Smooth muscle cell (in vitro differentiated cells): Measurements from ENCODE around the gene UPF2. TPM values are rescaled to one million over a fixed set of nuclear protein-coding genes. Genes with fewer than 3 reads are reported as not detected.

Experiments used
- DNase-seq: peaks from one replicate; lab custom pipeline; 2025; ENCODE audit not compliant: unreplicated experiment; lab: John Stamatoyannopoulos, UW
- H2AFZ ChIP-seq: fragments of 200-600 bp; sonication (generic); 2 replicates; pipeline ENCODE4 v1.6.0; 2016; ENCODE audit warnings: antibody characterized with exemption, low read depth, mild to moderate bottlenecking
- H3F3A ChIP-seq: fragments of 200-600 bp; sonication (generic); 2 replicates; pipeline ENCODE4 v1.6.0; 2017; ENCODE audit warnings: antibody characterized with exemption, low read depth
- H3K27ac ChIP-seq: fragments of 200-600 bp; sonication (generic); 2 replicates; pipeline ENCODE4 v1.5.1; 2016; ENCODE audit warnings: low read depth, mild to moderate bottlenecking
- H3K27me3 ChIP-seq: fragments of 200-600 bp; sonication (generic); 2 replicates; pipeline ENCODE4 v1.6.1; 2016; ENCODE audit warnings: low read depth, mild to moderate bottlenecking
- H3K36me3 ChIP-seq: fragments of 200-600 bp; sonication (generic); 2 replicates; pipeline ENCODE4 v1.5.1; 2016; ENCODE audit warnings: low read depth
- H3K4me1 ChIP-seq: fragments of 200-600 bp; sonication (generic); 2 replicates; pipeline ENCODE4 v1.5.1; 2016; ENCODE audit warnings: low read depth
- H3K4me2 ChIP-seq: fragments of 200-600 bp; sonication (generic); 2 replicates; pipeline ENCODE4 v1.6.0; 2016; ENCODE audit warnings: mild to moderate bottlenecking
- H3K4me3 ChIP-seq: fragments of 200-600 bp; sonication (generic); 2 replicates; pipeline ENCODE4 v1.5.1; 2016; ENCODE audit warnings: mild to moderate bottlenecking
- H3K79me2 ChIP-seq: fragments of 200-600 bp; sonication (generic); 2 replicates; pipeline ENCODE4 v1.6.0; 2016; ENCODE audit warnings: low read depth, mild to moderate bottlenecking
- H3K9ac ChIP-seq: fragments of 200-600 bp; sonication (generic); 2 replicates; pipeline ENCODE4 v1.6.0; 2016; ENCODE audit warnings: low read depth
- H3K9me3 ChIP-seq: fragments of 200-600 bp; sonication (generic); replicated peaks from 2 replicates; pipeline ENCODE4 v1.5.1; 2016; ENCODE audit warnings: low read depth
- H4K20me1 ChIP-seq: fragments of 200-600 bp; sonication (generic); 2 replicates; pipeline ENCODE4 v1.6.0; 2016; ENCODE audit warnings: low read depth
- CTCF ChIP-seq: fragments of 200-600 bp; sonication (generic); IDR thresholded peaks from 2 replicates; pipeline ENCODE4 v1.5.1; 2017; ENCODE audit warnings: borderline replicate concordance, mild to moderate bottlenecking, antibody characterized with exemption; ENCODE audit not compliant: insufficient read depth, poor library complexity, severe bottlenecking
- WGBS: methylation state at CpG from one replicate; pipeline ENCODE4 v1.1.7; 2016; ENCODE audit warnings: low lambda C conversion rate; 5-methylcytosine and 5-hydroxymethylcytosine counted together
- polyA plus RNA-seq: library from polyadenylated mRNA; unstranded; fragments of >200 nt; fragmentation: Nextera tagmentation; extraction: Ambion mirVana; gene quantifications from 2 replicates; pipeline ENCODE4 v1.2.1, GENCODE V29; 2016
- total RNA-seq: library from RNA; depleted of rRNA; stranded (reverse); fragments of >200 nt; gene quantifications from 2 replicates; pipeline ENCODE4 v1.2.3, GENCODE V29; 2014

Gene UPF2
- total and polyA plus RNA-seq, 2 experiments from 2014 or later, result 9.1 to 13.4 TPM

GRCh38 chr10:11959966-11960365, 82.6 kb downstream of the UPF2 start:
- no peak overlapping the region for H3K4me3 ChIP-seq
- no peaks in the 10 kb centered on the region for H3K27me3 ChIP-seq
- no peaks in the 10 kb centered on the region for H3K4me1 ChIP-seq
- no peaks in the 10 kb centered on the region for H3F3A ChIP-seq
- no peak overlapping the region for H3K27ac ChIP-seq
- TF ChIP-seq CTCF, result no peak
- H3K9ac ChIP-seq, result no peak overlapping the region
- H4K20me1 ChIP-seq, result peaks cover 3% of the 10 kb centered on the region
- WGBS, result 63% methylated on average over 4 of the region's 4 CpGs
- H3K4me2 ChIP-seq, result no peak overlapping the region
- H3K79me2 ChIP-seq, result no peaks in the 10 kb centered on the region
- H3K36me3 ChIP-seq, result peaks cover 18% of the 10 kb centered on the region
- H2AFZ ChIP-seq, result no peak overlapping the region
- no peak for DNase-seq
- H3K9me3 ChIP-seq, result no peaks in the 10 kb centered on the region

- no peaks in the 10 kb centered on the region for H3K4me1 ChIP-seq
- DNase-seq, result no peak
- no peak overlapping the region for H2AFZ ChIP-seq
- WGBS, result 96% methylated on average over 7 of the region's 7 CpGs
- TF ChIP-seq CTCF, result no peak
- no peaks in the 10 kb centered on the region for H3K79me2 ChIP-seq
- H3K9me3 ChIP-seq, result no peaks in the 10 kb centered on the region
- H3K9ac ChIP-seq, result no peak overlapping the region
- peaks cover 18% of the 10 kb centered on the region for H3K36me3 ChIP-seq
- H3K4me3 ChIP-seq, result no peak overlapping the region
- no peak overlapping the region for H3K4me2 ChIP-seq
- no peak overlapping the region for H3K27ac ChIP-seq
- no peaks in the 10 kb centered on the region for H3F3A ChIP-seq
- H3K27me3 ChIP-seq, result no peaks in the 10 kb centered on the region
- peaks cover 3% of the 10 kb centered on the region for H4K20me1 ChIP-seq
Observed at GRCh38 chr10:11958956-11959355, 83.7 kb downstream of the UPF2 start.

- DNase-seq, result no peak
- Histone ChIP-seq H3K9me3 (no peaks in the 10 kb centered on the region), H4K20me1 (no peaks in the 10 kb centered on the region), H3K36me3 (peaks cover 5% of the 10 kb centered on the region), H3K27me3 (no peaks in the 10 kb centered on the region), H3F3A (no peaks in the 10 kb centered on the region), H3K9ac (no peak overlapping the region), H3K4me1 (no peaks in the 10 kb centered on the region), H3K4me2 (no peak overlapping the region), H3K79me2 (no peaks in the 10 kb centered on the region), H3K27ac (no peak overlapping the region), H3K4me3 (no peak overlapping the region), H2AFZ (no peak overlapping the region)
- TF ChIP-seq CTCF, result no peak
- WGBS, result 98% methylated on average over 5 of the region's 5 CpGs
Observed at GRCh38 chr10:11951695-11952094, 90.9 kb downstream of the UPF2 start.

GRCh38 chr10:11950325-11951018, 92.1 kb downstream of the UPF2 start:
- WGBS, result 98% methylated on average over 9 of the region's 9 CpGs
- Histone ChIP-seq H3K27me3 (no peaks in the 10 kb centered on the region), H3K9me3 (no peaks in the 10 kb centered on the region), H3F3A (no peaks in the 10 kb centered on the region), H2AFZ (no peak overlapping the region), H3K79me2 (no peaks in the 10 kb centered on the region), H4K20me1 (no peaks in the 10 kb centered on the region), H3K4me2 (no peak overlapping the region), H3K9ac (no peak overlapping the region), H3K27ac (no peak overlapping the region), H3K36me3 (peaks cover 5% of the 10 kb centered on the region), H3K4me3 (no peak overlapping the region), H3K4me1 (no peaks in the 10 kb centered on the region)
- no peak for TF ChIP-seq CTCF
- no peak for DNase-seq
